RWPE2 (cell line): ENCODE measurements around the gene PNMA6E.
"Not testable (repeated sequence)": the region's sequence is repeated elsewhere in the genome, so short reads cannot be mapped to it uniquely, and the experiment has no call there.

Experiments
- ATAC-seq: fragments of 200-7000 bp; cut with Tn5 transposase; 3 replicates; pipeline ENCODE4 v1.9.1; 2021; ENCODE audit warnings: low read depth
- DNase-seq: peaks from one replicate; pipeline ENCODE4 v3.0.0-alpha.2; 2020; ENCODE audit warnings: low spot score
- H3K27ac ChIP-seq: fragments of 450-650 bp; 2 replicates; pipeline ENCODE4 v1.5.1; 2017; ENCODE audit warnings: mild to moderate bottlenecking; ENCODE audit not compliant: poor library complexity, severe bottlenecking
- H3K27me3 ChIP-seq: fragments of 250-450 bp; sonication (Bioruptor Pico); 2 replicates; pipeline ENCODE4 v1.5.1; 2021; ENCODE audit warnings: mild to moderate bottlenecking, moderate library complexity; ENCODE audit not compliant: insufficient read depth, poor library complexity, severe bottlenecking
- H3K36me3 ChIP-seq: fragments of 250-450 bp; sonication (Bioruptor Pico); 2 replicates; pipeline ENCODE4 v1.5.1; 2020; ENCODE audit warnings: low read depth, mild to moderate bottlenecking, moderate library complexity
- H3K4me1 ChIP-seq: fragments of 250-450 bp; sonication (Bioruptor Pico); 2 replicates; pipeline ENCODE4 v1.5.1; 2021; ENCODE audit warnings: mild to moderate bottlenecking, moderate library complexity; ENCODE audit not compliant: insufficient read depth, poor library complexity, severe bottlenecking
- H3K4me3 ChIP-seq: fragments of 250-450 bp; sonication (Bioruptor Pico); 2 replicates; pipeline ENCODE4 v1.5.1; 2021; ENCODE audit warnings: mild to moderate bottlenecking, moderate library complexity; ENCODE audit not compliant: severe bottlenecking
- H3K9me3 ChIP-seq: fragments of 250-450 bp; sonication (Bioruptor Pico); 2 replicates; pipeline ENCODE4 v1.5.1; 2021; ENCODE audit warnings: mild to moderate bottlenecking, moderate library complexity; ENCODE audit not compliant: severe bottlenecking
- CTCF ChIP-seq: fragments of 450-650 bp; IDR thresholded peaks from one replicate; pipeline ENCODE4 v1.5.1; 2017; ENCODE audit warnings: mild to moderate bottlenecking, moderate library complexity; ENCODE audit not compliant: poor library complexity, severe bottlenecking

The PNMA6E gene

GRCh38 chrX:153387345-153387744, 13.8 kb downstream of the PNMA6E start:
- Histone ChIP-seq H3K4me1 (no peaks in the 10 kb centered on the region), H3K27ac (no peak overlapping the region), H3K4me3 (no peak overlapping the region), H3K36me3 (no peaks in the 10 kb centered on the region), H3K9me3 (no peaks in the 10 kb centered on the region), H3K27me3 (no peaks in the 10 kb centered on the region)
- no peak for TF ChIP-seq CTCF
- no peak for ATAC-seq
- no peak for DNase-seq

GRCh38 chrX:153386097-153386496, 15.1 kb downstream of the PNMA6E start:
- no peak for ATAC-seq
- no peak for TF ChIP-seq CTCF
- Histone ChIP-seq H3K27ac (no peak overlapping the region), H3K9me3 (no peaks in the 10 kb centered on the region), H3K36me3 (no peaks in the 10 kb centered on the region), H3K27me3 (no peaks in the 10 kb centered on the region), H3K4me1 (no peaks in the 10 kb centered on the region), H3K4me3 (no peak overlapping the region)
- no peak for DNase-seq

- not testable (repeated sequence) for DNase-seq, H3K36me3 ChIP-seq, H3K9me3 ChIP-seq, H3K4me3 ChIP-seq, H3K4me1 ChIP-seq, H3K27ac ChIP-seq, H3K27me3 ChIP-seq, ATAC-seq
These were observed 16.2 kb downstream of the PNMA6E start for GRCh38 chrX:153384973-153385372.

- no peaks in the 10 kb centered on the region for H3K27me3 ChIP-seq
- DNase-seq (no peak), ATAC-seq (no peak)
- no peaks in the 10 kb centered on the region for H3K36me3 ChIP-seq
- no peaks in the 10 kb centered on the region for H3K4me1 ChIP-seq
- no peak for TF ChIP-seq CTCF
- H3K4me3 ChIP-seq: no peak overlapping the region
- no peaks in the 10 kb centered on the region for H3K9me3 ChIP-seq
- H3K27ac ChIP-seq: no peak overlapping the region
These were observed 16.8 kb downstream of the PNMA6E start for GRCh38 chrX:153384390-153384789.

- H3K27ac ChIP-seq: no peak overlapping the region
- no peak for TF ChIP-seq CTCF
- H3K27me3 ChIP-seq: no peaks in the 10 kb centered on the region
- H3K9me3 ChIP-seq: no peaks in the 10 kb centered on the region
- H3K4me1 ChIP-seq: no peaks in the 10 kb centered on the region
- no peak overlapping the region for H3K4me3 ChIP-seq
- ATAC-seq: no peak
- no peak for DNase-seq
- H3K36me3 ChIP-seq: no peaks in the 10 kb centered on the region
These were observed 18.3 kb downstream of the PNMA6E start for GRCh38 chrX:153382563-153383482.
